ENCODE measurements around the gene FOXK2.
A peak's percentile ranks its signal among the peaks of the same experiment; 100 is the strongest.

The FOXK2 gene

GRCh38 chr17:82647593-82648164, 128.1 kb downstream of the FOXK2 start:
- peak; percentile 55 for DNase-seq

DNA sequence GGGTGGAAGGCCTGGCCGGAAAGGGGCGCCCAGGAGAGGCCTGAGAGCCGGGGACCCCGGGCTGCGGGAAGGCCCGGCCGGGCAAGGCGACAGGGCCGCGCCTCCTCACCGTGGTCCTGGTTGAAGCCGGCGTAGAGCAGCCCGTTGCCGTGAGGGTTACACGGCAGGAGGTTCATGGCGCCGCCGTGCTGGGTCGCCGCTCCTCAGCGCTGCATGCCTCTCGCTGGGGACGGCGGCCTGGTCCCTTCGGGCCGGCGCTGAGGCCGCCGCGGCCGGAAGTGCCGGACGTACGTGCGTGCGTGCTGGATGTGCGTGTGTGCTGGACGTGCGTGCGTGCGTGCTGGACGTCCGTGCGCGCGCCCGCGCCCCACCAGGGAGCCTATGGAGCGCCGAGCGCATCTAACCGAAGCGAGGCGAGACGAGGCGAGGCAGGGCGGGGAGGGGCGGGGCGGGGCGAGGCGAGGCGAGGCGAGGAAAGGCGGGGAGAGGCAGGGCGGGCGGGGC, 128.7 kb downstream of the FOXK2 start, which contains the start of gene WDR45B:
TSS of gene WDR45B (minus strand) at position 280 of the 504 bp plus-strand sequence. CDS start at position 176, 104 bp downstream.
- peak; percentile 89 for DNase-seq

DNA sequence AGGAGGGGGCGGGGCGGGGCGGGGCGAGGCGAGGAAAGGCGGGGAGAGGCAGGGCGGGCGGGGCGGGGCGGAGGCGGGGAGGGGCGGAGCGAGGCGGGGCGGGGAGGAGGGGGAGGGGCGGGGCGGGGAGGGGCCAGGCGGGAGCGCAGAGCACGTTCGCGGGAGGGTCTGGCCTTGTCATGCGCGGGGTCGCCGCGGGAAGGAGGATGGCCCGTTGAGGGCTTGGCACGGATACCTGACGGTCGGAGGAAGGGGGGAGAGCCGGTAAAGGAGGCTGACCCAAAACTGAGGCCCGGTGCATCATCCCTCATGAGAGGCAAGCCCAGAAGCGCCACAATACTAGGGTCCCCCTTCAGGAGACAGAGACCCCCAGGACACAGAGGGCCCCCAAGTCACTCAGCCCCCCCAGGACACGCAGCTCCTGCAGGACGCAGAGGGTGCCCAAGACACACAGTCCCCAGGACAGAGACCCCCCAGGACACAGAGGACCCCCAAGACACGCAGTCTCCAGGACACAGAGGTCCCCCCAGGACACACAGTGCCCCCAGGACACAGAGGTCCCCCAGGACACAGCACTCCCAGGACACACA, 129.3 kb downstream of the FOXK2 start:
- DNase-seq, result no peak

GRCh38 chr17:82649501-82650261, 130.1 kb downstream of the FOXK2 start:
- no peak for DNase-seq

DNA sequence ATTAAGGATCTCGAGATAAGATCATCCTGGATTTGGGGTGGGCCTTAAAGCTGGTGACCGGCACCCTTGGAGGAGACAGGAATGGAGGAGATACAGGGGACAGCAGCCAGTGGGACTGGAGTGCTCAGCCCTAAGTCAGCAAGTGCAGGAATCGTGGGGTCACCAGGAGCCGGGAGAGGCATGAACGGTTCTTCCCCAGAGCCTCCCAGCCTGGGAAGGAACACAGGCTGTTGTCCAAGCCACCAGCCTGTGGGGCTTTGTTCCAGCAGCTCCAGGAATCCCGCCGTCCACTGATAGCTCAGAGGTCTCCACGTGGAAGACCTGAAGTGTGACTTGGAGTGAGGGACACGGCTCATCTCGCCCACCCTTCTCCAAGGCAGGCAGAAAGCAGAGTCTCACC, 131.2 kb downstream of the FOXK2 start:
- no peak for DNase-seq

GRCh38 chr17:82653651-82654528, 134.4 kb downstream of the FOXK2 start:
- DNase-seq, result no peak

All from CD4-positive, alpha-beta T cell treated with Interleukin-17A for 1 hour (primary cell).